Breast epithelium (tissue), 3 donors: ENCODE measurements around the gene NOSIP.

ENCODE experiments used
- CTCF ChIP-seq, 3 donors: fragments of 450-650 bp; IDR thresholded peaks; one replicate each; pipeline ENCODE4 v1.5.1; 2016 to 2017; ENCODE audit warnings: antibody characterized with exemption in 3 of 3, mild to moderate bottlenecking in 3 of 3, moderate library complexity in 3 of 3
- POLR2A ChIP-seq: fragments of 450-650 bp; IDR thresholded peaks from one replicate; pipeline ENCODE4 v1.6.1; 2016; ENCODE audit warnings: antibody characterized with exemption, mild to moderate bottlenecking, moderate library complexity

- TF ChIP-seq CTCF (IDR thresholded peaks at IDR 0.05) (no peak), POLR2A (no peak)
These were observed 59.5 kb downstream of the NOSIP start for GRCh38 chr19:49520705-49521319.
